OCI-LY3 (cell line): ENCODE measurements around the gene CARD16.
A peak's percentile ranks its signal among the peaks of the same experiment; 100 is the strongest.
"Not testable (repeated sequence)": the region's sequence is repeated elsewhere in the genome, so short reads cannot be mapped to it uniquely, and the experiment has no call there.

Experiments used
- H2AFZ ChIP-seq: fragments of 200-600, 300-600 bp; shearing (Covaris generic); 2 replicates; pipeline ENCODE4 v1.6.0; 2014; ENCODE audit warnings: antibody characterized with exemption, low read depth, low read length
- H3K27ac ChIP-seq: fragments of 200-600, 300-600 bp; sonication (generic); 2 replicates; pipeline ENCODE4 v1.5.1; 2014; ENCODE audit warnings: mild to moderate bottlenecking, low read length, moderate library complexity, mixed read lengths
- H3K27me3 ChIP-seq: fragments of 200-600, 300-600 bp; sonication (generic); 2 replicates; pipeline ENCODE4 v1.6.1; 2014; ENCODE audit warnings: low read depth, low read length, mixed read lengths
- H3K36me3 ChIP-seq: fragments of 200-600, 300-600 bp; sonication (generic); replicated peaks from 2 replicates; pipeline ENCODE3; 2014; ENCODE audit warnings: low read depth, low read length, mixed read lengths
- H3K4me1 ChIP-seq: fragments of 300-600, 200-600 bp; sonication (generic); 2 replicates; pipeline ENCODE4 v1.6.1; 2014; ENCODE audit warnings: low read length, mixed read lengths
- H3K4me2 ChIP-seq: fragments of 200-600, 300-600 bp; sonication (generic); 2 replicates; pipeline ENCODE4 v1.6.1; 2014; ENCODE audit warnings: low read length, mixed read lengths
- H3K4me3 ChIP-seq: fragments of 300-600, 200-600 bp; sonication (generic); 2 replicates; pipeline ENCODE4 v1.5.1; 2014; ENCODE audit warnings: antibody characterized with exemption, mild to moderate bottlenecking, low read length, moderate library complexity
- H3K79me2 ChIP-seq: fragments of 300-600, 200-600 bp; shearing (Covaris generic); 2 replicates; pipeline ENCODE4 v1.6.1; 2014; ENCODE audit warnings: mild to moderate bottlenecking, low read length, mixed read lengths
- H3K9ac ChIP-seq: fragments of 300-600, 200-600 bp; shearing (Covaris generic); 2 replicates; pipeline ENCODE4 v1.6.0; 2014; ENCODE audit warnings: mild to moderate bottlenecking, low read length, moderate library complexity
- H3K9me3 ChIP-seq: fragments of 200-600, 300-600 bp; shearing (Covaris generic); 2 replicates; pipeline ENCODE4 v1.6.1; 2014; ENCODE audit warnings: low read length, mixed read lengths; ENCODE audit not compliant: insufficient read depth
- H4K20me1 ChIP-seq: fragments of 200-600, 300-600 bp; sonication (generic); 2 replicates; pipeline ENCODE4 v1.6.1; 2016; ENCODE audit warnings: low read length, mixed read lengths; ENCODE audit not compliant: insufficient read depth
- CTCF ChIP-seq: fragments of 200-600, 300-600 bp; sonication (generic); IDR thresholded peaks from 2 replicates; pipeline ENCODE4 v1.5.1; 2014; ENCODE audit warnings: antibody characterized with exemption, low read length, low read depth
- EZH2phosphoT487 ChIP-seq: fragments of 200-600 bp; shearing (Covaris generic); IDR thresholded peaks from 2 replicates; pipeline ENCODE4 v1.6.1; 2018; ENCODE audit warnings: antibody characterized with exemption, mixed run types, low read depth

Gene CARD16

GRCh38 chr11:105044557-105045524 is at the start of gene CARD16:
CARD16 (minus strand) TSS chr11:105045335; CDS start chr11:105045297, 38 bp downstream.
- not testable (repeated sequence) for H3K4me1 ChIP-seq, H4K20me1 ChIP-seq, H3K27me3 ChIP-seq, H3K79me2 ChIP-seq, H3K36me3 ChIP-seq, H3K27ac ChIP-seq, H3K9me3 ChIP-seq
- Histone ChIP-seq H3K4me3 (peak within 1 kb of the TSS; percentile 77), H2AFZ (peak within 1 kb of the TSS; percentile 88), H3K4me2 (peak within 1 kb of the TSS; percentile 86), H3K9ac (peak within 1 kb of the TSS; percentile 59)

GRCh38 chr11:105092256-105093239 is 47.4 kb upstream of the CARD16 start:
- Histone ChIP-seq H3K36me3 (no peaks in the 10 kb centered on the region), H3K9me3 (no peaks in the 10 kb centered on the region), H3K4me1 (no peaks in the 10 kb centered on the region), H3K27ac (no peak overlapping the region), H3K79me2 (no peaks in the 10 kb centered on the region), H4K20me1 (no peaks in the 10 kb centered on the region), H3K27me3 (no peaks in the 10 kb centered on the region), H2AFZ (no peak overlapping the region), H3K9ac (no peak overlapping the region), H3K4me3 (no peak overlapping the region), H3K4me2 (no peak overlapping the region)
- TF ChIP-seq EZH2phosphoT487 (no peak), CTCF (no peak)

- Histone ChIP-seq H2AFZ (no peak overlapping the region), H4K20me1 (no peaks in the 10 kb centered on the region), H3K9me3 (no peaks in the 10 kb centered on the region), H3K4me1 (no peaks in the 10 kb centered on the region), H3K4me2 (no peak overlapping the region), H3K4me3 (no peak overlapping the region), H3K36me3 (no peaks in the 10 kb centered on the region), H3K9ac (no peak overlapping the region), H3K79me2 (no peaks in the 10 kb centered on the region), H3K27ac (no peak overlapping the region), H3K27me3 (no peaks in the 10 kb centered on the region)
- TF ChIP-seq EZH2phosphoT487 (no peak), CTCF (no peak)
Observed at GRCh38 chr11:105081412-105082150, 36.4 kb upstream of the CARD16 start.

GRCh38 chr11:105080171-105080906 is 35.2 kb upstream of the CARD16 start:
- H4K20me1 ChIP-seq, H3K9me3 ChIP-seq, H3K9ac ChIP-seq, H3K4me3 ChIP-seq, H2AFZ ChIP-seq, H3K4me1 ChIP-seq, H3K4me2 ChIP-seq, H3K27me3 ChIP-seq, H3K36me3 ChIP-seq, H3K27ac ChIP-seq, H3K79me2 ChIP-seq: not testable (repeated sequence)
